Spleen (tissue), 7 donors: Measurements from ENCODE around the gene SEC14L1.

Source experiments
- POLR2A ChIP-seq, 3 donors: fragments of 450-650 bp; IDR thresholded peaks; one replicate each; pipeline ENCODE4 v1.5.1; 2017; ENCODE audit warnings: antibody characterized with exemption in 3 of 3, mild to moderate bottlenecking in 1 of 3
- POLR2AphosphoS5 ChIP-seq, 3 donors: sonication (generic); formaldehyde crosslinking; IDR thresholded peaks; one replicate each; pipeline ENCODE4 v1.5.1; 2017; ENCODE audit warnings: antibody characterized with exemption in 3 of 3
- TF ChIP-seq, protein P1 (sequence below), 11 experiments: fragments of 200-600 bp in 7 of 11; fragments of 450-650 bp in 4 of 11; sonication (generic) in 4 of 11; IDR thresholded peaks in 8 of 11; conservative IDR thresholded peaks in 3 of 11; 1 replicate in 7 of 11; 2 replicates in 4 of 11; pipeline versions ENCODE4 v1.4.0 to v1.8.0; 2016 to 2021; ENCODE audit warnings: antibody characterized with exemption in 11 of 11, inconsistent platforms in 4 of 11, mild to moderate bottlenecking in 1 of 11
- donor health status: DM: no; HTN: no; CAD: no; lungs with moderate emphysema.
- donor health status: DM: no; HTN: no; CAD: no.
- donor health status: DM: no; HTN: no; CAD: no.

DNA sequence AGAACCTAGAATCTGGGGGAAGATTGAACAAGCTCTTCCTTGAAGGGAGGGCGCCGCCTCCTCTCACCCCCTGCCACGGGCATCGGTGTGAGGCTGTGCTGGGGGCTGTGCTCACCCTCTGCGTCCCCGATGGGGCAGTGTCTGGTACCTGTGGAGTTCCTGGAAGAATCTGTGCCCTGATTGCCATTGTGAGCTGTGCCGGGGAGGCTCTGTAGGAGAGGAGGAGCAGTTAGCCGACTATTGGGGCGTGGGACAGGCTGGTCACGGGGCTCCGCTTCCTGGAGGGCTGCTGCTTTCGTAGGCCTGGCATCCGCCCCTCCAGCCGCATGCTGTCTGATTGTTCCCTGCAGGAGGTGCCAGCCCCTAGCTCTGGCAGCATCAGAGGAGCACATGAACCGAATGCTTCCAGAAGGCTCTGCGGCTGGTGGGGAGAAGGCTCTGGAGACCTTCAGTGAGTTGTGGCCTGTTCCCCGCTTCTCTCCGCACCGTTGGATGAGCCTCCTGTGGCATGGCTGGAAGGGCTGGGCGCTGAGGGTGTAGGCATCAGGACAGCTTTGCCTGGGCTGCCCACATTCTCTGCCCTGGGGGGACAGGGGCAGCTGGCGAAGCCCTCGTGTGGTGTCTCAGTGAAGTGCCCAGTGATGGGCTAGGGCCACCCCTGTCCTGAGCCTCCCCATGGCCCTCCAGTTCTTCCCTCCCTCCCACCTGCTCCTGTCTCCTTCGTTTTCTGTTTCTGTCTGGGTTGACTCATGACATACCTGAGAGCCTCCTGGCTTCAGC is 86.9 kb downstream of the SEC14L1 start:
- TF ChIP-seq, protein P1, sequence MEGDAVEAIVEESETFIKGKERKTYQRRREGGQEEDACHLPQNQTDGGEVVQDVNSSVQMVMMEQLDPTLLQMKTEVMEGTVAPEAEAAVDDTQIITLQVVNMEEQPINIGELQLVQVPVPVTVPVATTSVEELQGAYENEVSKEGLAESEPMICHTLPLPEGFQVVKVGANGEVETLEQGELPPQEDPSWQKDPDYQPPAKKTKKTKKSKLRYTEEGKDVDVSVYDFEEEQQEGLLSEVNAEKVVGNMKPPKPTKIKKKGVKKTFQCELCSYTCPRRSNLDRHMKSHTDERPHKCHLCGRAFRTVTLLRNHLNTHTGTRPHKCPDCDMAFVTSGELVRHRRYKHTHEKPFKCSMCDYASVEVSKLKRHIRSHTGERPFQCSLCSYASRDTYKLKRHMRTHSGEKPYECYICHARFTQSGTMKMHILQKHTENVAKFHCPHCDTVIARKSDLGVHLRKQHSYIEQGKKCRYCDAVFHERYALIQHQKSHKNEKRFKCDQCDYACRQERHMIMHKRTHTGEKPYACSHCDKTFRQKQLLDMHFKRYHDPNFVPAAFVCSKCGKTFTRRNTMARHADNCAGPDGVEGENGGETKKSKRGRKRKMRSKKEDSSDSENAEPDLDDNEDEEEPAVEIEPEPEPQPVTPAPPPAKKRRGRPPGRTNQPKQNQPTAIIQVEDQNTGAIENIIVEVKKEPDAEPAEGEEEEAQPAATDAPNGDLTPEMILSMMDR (IDR thresholded peaks at IDR 0.05 in 8 of 11, conservative IDR thresholded peaks at IDR 0.05 in 3 of 11): no peak
- no peak for TF ChIP-seq POLR2A (IDR thresholded peaks at IDR 0.05)
- peak; percentile 49 to 73 (median 72) for TF ChIP-seq POLR2AphosphoS5 (IDR thresholded peaks at IDR 0.05)
